ENCODE measurements around the gene CDSN.
A peak's percentile ranks its signal among the peaks of the same experiment; 100 is the strongest.

The CDSN gene

GRCh38 chr6:31125586-31126363, 5.5 kb upstream of the CDSN start:
- peaks cover 0 to 16% (median 11%) of the 10 kb centered on the region in 4 experiments for H3K4me1 ChIP-seq (ENCODE audit: control extremely low read depth in 1 of 4, control insufficient read depth in 4 of 4, insufficient read depth in 4 of 4, low read length in 3 of 4)
- peak in 2 of 3 donors; percentile 46 to 64 for DNase-seq
- CTCF ChIA-PET = interaction anchor here (0.7 to 4.7 kb wide), 11 partner anchors 10 to 210 kb away, joined by 3 to 36 read pairs (median 5); partner anchors contain the start of genes C6orf15, PSORS1C1 and PSORS1C2
- no peaks in the 10 kb centered on the region for H3K27me3 ChIP-seq (replicated peaks in 2 of 5; ENCODE audit: control insufficient read depth in 4 of 5, insufficient read depth in 5 of 5, low read length in 4 of 5)
- no peak overlapping the region for H3K27ac ChIP-seq (ENCODE audit: insufficient read depth in 1 of 2, low read depth in 1 of 2, low read length in 2 of 2, poor library complexity in 1 of 2, severe bottlenecking in 2 of 2)
- POLR2A ChIA-PET = no interaction called here
- H3K4me3 ChIP-seq (ENCODE audit: control insufficient read depth in 1 of 7, extremely low read depth in 1 of 7, insufficient read depth in 4 of 7, low read depth in 2 of 7, low read length in 6 of 7) = no peak overlapping the region
- WGBS (ENCODE audit: insufficient coverage) = 75% methylated on average over 11 of the region's 12 CpGs
- H3K36me3 ChIP-seq (ENCODE audit: control insufficient read depth in 4 of 4, insufficient read depth in 4 of 4, low read length in 3 of 4) = no peaks in the 10 kb centered on the region
- H3K9me3 ChIP-seq (ENCODE audit: control extremely low read depth in 1 of 5, control insufficient read depth in 4 of 5, insufficient read depth in 2 of 5, low read depth in 1 of 5, low read length in 4 of 5) = no peaks in the 10 kb centered on the region

- Histone ChIP-seq H3K4me3 (ENCODE audit: control insufficient read depth in 1 of 7, extremely low read depth in 1 of 7, insufficient read depth in 4 of 7, low read depth in 2 of 7, low read length in 6 of 7) (no peak overlapping the region), H3K4me1 (ENCODE audit: control extremely low read depth in 1 of 4, control insufficient read depth in 4 of 4, insufficient read depth in 4 of 4, low read length in 3 of 4) (peaks cover 0 to 16% (median 11%) of the 10 kb centered on the region in 4 experiments), H3K36me3 (ENCODE audit: control insufficient read depth in 4 of 4, insufficient read depth in 4 of 4, low read length in 3 of 4) (no peaks in the 10 kb centered on the region), H3K9me3 (ENCODE audit: control extremely low read depth in 1 of 5, control insufficient read depth in 4 of 5, insufficient read depth in 2 of 5, low read depth in 1 of 5, low read length in 4 of 5) (no peaks in the 10 kb centered on the region), H3K27me3 (replicated peaks in 2 of 5; ENCODE audit: control insufficient read depth in 4 of 5, insufficient read depth in 5 of 5, low read length in 4 of 5) (no peaks in the 10 kb centered on the region), H3K27ac (ENCODE audit: insufficient read depth in 1 of 2, low read depth in 1 of 2, low read length in 2 of 2, poor library complexity in 1 of 2, severe bottlenecking in 2 of 2) (no peak overlapping the region)
- DNase-seq = no peak
- CTCF ChIA-PET = interaction anchor here (1.2 to 4.7 kb wide), 4 partner anchors 9 to 38 kb away, joined by 3 to 36 read pairs (median 11); partner anchors contain the start of genes PSORS1C1 and PSORS1C2
- WGBS (ENCODE audit: insufficient coverage) = 63% methylated on average over 5 of the region's 8 CpGs
- POLR2A ChIA-PET = no interaction called here
Measured at GRCh38 chr6:31125162-31125561, 4.9 kb upstream of the CDSN start.

GRCh38 chr6:31122791-31123706, 2.8 kb upstream of the CDSN start:
- H3K4me3 ChIP-seq (ENCODE audit: control insufficient read depth in 1 of 7, extremely low read depth in 1 of 7, insufficient read depth in 4 of 7, low read depth in 2 of 7, low read length in 6 of 7) = no peak overlapping the region
- no peak for DNase-seq
- H3K27me3 ChIP-seq (replicated peaks in 2 of 5; ENCODE audit: control insufficient read depth in 4 of 5, insufficient read depth in 5 of 5, low read length in 4 of 5) = no peaks in the 10 kb centered on the region
- ChIA-PET CTCF (interaction anchor here (0.8 to 1.1 kb wide), 3 partner anchors 9 to 89 kb away, joined by 3 read pairs; no protein-coding TSS in a partner anchor), POLR2A (no interaction called here)
- peaks cover 0 to 16% (median 11%) of the 10 kb centered on the region in 4 experiments for H3K4me1 ChIP-seq (ENCODE audit: control extremely low read depth in 1 of 4, control insufficient read depth in 4 of 4, insufficient read depth in 4 of 4, low read length in 3 of 4)
- H3K36me3 ChIP-seq (ENCODE audit: control insufficient read depth in 4 of 4, insufficient read depth in 4 of 4, low read length in 3 of 4) = no peaks in the 10 kb centered on the region
- 59% methylated on average over 13 of the region's 16 CpGs for WGBS (ENCODE audit: insufficient coverage)
- H3K27ac ChIP-seq (ENCODE audit: insufficient read depth in 1 of 2, low read depth in 1 of 2, low read length in 2 of 2, poor library complexity in 1 of 2, severe bottlenecking in 2 of 2) = no peak overlapping the region
- no peaks in the 10 kb centered on the region for H3K9me3 ChIP-seq (ENCODE audit: control extremely low read depth in 1 of 5, control insufficient read depth in 4 of 5, insufficient read depth in 2 of 5, low read depth in 1 of 5, low read length in 4 of 5)

- Histone ChIP-seq H3K9me3 (ENCODE audit: control extremely low read depth in 1 of 5, control insufficient read depth in 4 of 5, insufficient read depth in 2 of 5, low read depth in 1 of 5, low read length in 4 of 5) (no peaks in the 10 kb centered on the region), H3K27me3 (replicated peaks in 2 of 5; ENCODE audit: control insufficient read depth in 4 of 5, insufficient read depth in 5 of 5, low read length in 4 of 5) (peaks cover 0 to 2% (median 0%) of the 10 kb centered on the region in 5 experiments), H3K4me3 (ENCODE audit: control insufficient read depth in 1 of 7, extremely low read depth in 1 of 7, insufficient read depth in 4 of 7, low read depth in 2 of 7, low read length in 6 of 7) (no peak overlapping the region), H3K27ac (ENCODE audit: insufficient read depth in 1 of 2, low read depth in 1 of 2, low read length in 2 of 2, poor library complexity in 1 of 2, severe bottlenecking in 2 of 2) (no peak overlapping the region), H3K4me1 (ENCODE audit: control extremely low read depth in 1 of 4, control insufficient read depth in 4 of 4, insufficient read depth in 4 of 4, low read length in 3 of 4) (peaks cover 0 to 14% (median 11%) of the 10 kb centered on the region in 4 experiments), H3K36me3 (ENCODE audit: control insufficient read depth in 4 of 4, insufficient read depth in 4 of 4, low read length in 3 of 4) (no peaks in the 10 kb centered on the region)
- POLR2A ChIA-PET = no interaction called here
- no peak for DNase-seq
- 95% methylated on average over 11 of the region's 12 CpGs for WGBS (ENCODE audit: insufficient coverage)
- CTCF ChIA-PET = interaction anchor here (0.7 to 1.4 kb wide), 4 partner anchors 9 to 246 kb away, joined by 3 to 4 read pairs (median 3); no protein-coding TSS in a partner anchor
Measured at GRCh38 chr6:31121131-31121790, 1.0 kb upstream of the CDSN start.

- H3K27me3 ChIP-seq (replicated peaks in 2 of 5; ENCODE audit: control insufficient read depth in 4 of 5, insufficient read depth in 5 of 5, low read length in 4 of 5) = peaks cover 0 to 2% (median 0%) of the 10 kb centered on the region in 5 experiments
- no peak overlapping the region for H3K4me3 ChIP-seq (ENCODE audit: control insufficient read depth in 1 of 7, extremely low read depth in 1 of 7, insufficient read depth in 4 of 7, low read depth in 2 of 7, low read length in 6 of 7)
- 94% methylated on average over 7 of the region's 7 CpGs for WGBS (ENCODE audit: insufficient coverage)
- H3K27ac ChIP-seq (ENCODE audit: insufficient read depth in 1 of 2, low read depth in 1 of 2, low read length in 2 of 2, poor library complexity in 1 of 2, severe bottlenecking in 2 of 2) = no peak overlapping the region
- POLR2A ChIA-PET = no interaction called here
- H3K4me1 ChIP-seq (ENCODE audit: control extremely low read depth in 1 of 4, control insufficient read depth in 4 of 4, insufficient read depth in 4 of 4, low read length in 3 of 4) = peaks cover 0 to 10% (median 7%) of the 10 kb centered on the region in 4 experiments
- no peaks in the 10 kb centered on the region for H3K9me3 ChIP-seq (ENCODE audit: control extremely low read depth in 1 of 5, control insufficient read depth in 4 of 5, insufficient read depth in 2 of 5, low read depth in 1 of 5, low read length in 4 of 5)
- no peaks in the 10 kb centered on the region for H3K36me3 ChIP-seq (ENCODE audit: control insufficient read depth in 4 of 4, insufficient read depth in 4 of 4, low read length in 3 of 4)
- CTCF ChIA-PET = interaction anchor here (1.1 to 1.3 kb wide), 4 partner anchors 9 to 62 kb away, joined by 3 read pairs; no protein-coding TSS in a partner anchor
- no peak for DNase-seq
Measured at GRCh38 chr6:31118178-31118577, 2.1 kb downstream of the CDSN start.

GRCh38 chr6:31116661-31117385, 3.4 kb downstream of the CDSN start:
- ChIA-PET CTCF (interaction anchor here (0.9 to 8.0 kb wide), 13 partner anchors 9 to 298 kb away, joined by 3 to 66 read pairs (median 5); no protein-coding TSS in a partner anchor), POLR2A (no interaction called here)
- Histone ChIP-seq H3K4me3 (ENCODE audit: control insufficient read depth in 1 of 7, extremely low read depth in 1 of 7, insufficient read depth in 4 of 7, low read depth in 2 of 7, low read length in 6 of 7) (no peak overlapping the region), H3K36me3 (ENCODE audit: control insufficient read depth in 4 of 4, insufficient read depth in 4 of 4, low read length in 3 of 4) (no peaks in the 10 kb centered on the region), H3K4me1 (ENCODE audit: control extremely low read depth in 1 of 4, control insufficient read depth in 4 of 4, insufficient read depth in 4 of 4, low read length in 3 of 4) (peaks cover 0 to 10% (median 7%) of the 10 kb centered on the region in 4 experiments), H3K9me3 (ENCODE audit: control extremely low read depth in 1 of 5, control insufficient read depth in 4 of 5, insufficient read depth in 2 of 5, low read depth in 1 of 5, low read length in 4 of 5) (no peaks in the 10 kb centered on the region), H3K27ac (ENCODE audit: insufficient read depth in 1 of 2, low read depth in 1 of 2, low read length in 2 of 2, poor library complexity in 1 of 2, severe bottlenecking in 2 of 2) (no peak overlapping the region), H3K27me3 (replicated peaks in 2 of 5; ENCODE audit: control insufficient read depth in 4 of 5, insufficient read depth in 5 of 5, low read length in 4 of 5) (peaks cover 0 to 2% (median 0%) of the 10 kb centered on the region in 5 experiments)
- WGBS (ENCODE audit: insufficient coverage) = 92% methylated on average over 19 of the region's 19 CpGs
- DNase-seq = no peak
